HG03095 (cell line): ENCODE measurements around the gene SEC24C.
"Not testable (repeated sequence)": the region's sequence is repeated elsewhere in the genome, so short reads cannot be mapped to it uniquely, and the experiment has no call there.

ENCODE experiments used
- ATAC-seq: cut with Tn5 transposase; IDR thresholded peaks from one replicate; pipeline ENCODE4 v1.9.1; 2021; ENCODE audit warnings: moderate library complexity; ENCODE audit not compliant: unreplicated experiment

Gene SEC24C

DNA sequence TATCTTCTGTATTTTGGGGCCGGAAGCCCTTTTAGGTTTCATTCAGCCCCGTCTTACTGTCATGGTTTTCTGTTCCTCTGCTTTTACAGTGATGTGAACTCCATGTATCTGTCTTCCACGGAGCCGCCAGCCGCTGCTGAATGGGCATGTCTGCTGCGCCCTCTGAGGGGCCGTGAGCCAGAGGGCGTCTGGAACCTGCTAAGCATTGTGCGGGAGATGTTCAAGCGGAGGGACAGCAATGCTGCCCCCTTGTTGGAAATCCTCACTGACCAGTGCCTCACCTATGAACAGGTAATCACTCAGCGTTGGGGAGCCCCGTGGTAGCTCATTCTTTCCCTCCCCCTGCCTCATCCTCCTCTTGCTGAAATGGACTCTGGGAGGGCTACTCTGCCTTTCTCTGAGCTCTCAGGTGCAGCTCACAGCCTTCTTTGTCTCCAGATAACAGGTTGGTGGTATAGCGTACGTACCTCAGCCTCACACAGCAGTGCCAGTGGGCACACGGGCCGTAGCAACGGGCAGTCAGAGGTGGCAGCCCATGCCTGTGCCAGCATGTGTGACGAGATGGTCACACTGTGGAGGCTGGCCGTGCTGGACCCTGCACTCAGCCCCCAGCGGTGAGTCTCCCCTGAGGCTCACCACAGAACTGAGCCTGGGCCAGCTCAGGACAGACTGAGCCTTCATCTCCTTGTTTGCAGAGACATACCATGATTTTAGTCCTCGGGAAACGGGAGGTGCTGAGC, 46.9 kb downstream of the SEC24C start:
- no peak for ATAC-seq

DNA sequence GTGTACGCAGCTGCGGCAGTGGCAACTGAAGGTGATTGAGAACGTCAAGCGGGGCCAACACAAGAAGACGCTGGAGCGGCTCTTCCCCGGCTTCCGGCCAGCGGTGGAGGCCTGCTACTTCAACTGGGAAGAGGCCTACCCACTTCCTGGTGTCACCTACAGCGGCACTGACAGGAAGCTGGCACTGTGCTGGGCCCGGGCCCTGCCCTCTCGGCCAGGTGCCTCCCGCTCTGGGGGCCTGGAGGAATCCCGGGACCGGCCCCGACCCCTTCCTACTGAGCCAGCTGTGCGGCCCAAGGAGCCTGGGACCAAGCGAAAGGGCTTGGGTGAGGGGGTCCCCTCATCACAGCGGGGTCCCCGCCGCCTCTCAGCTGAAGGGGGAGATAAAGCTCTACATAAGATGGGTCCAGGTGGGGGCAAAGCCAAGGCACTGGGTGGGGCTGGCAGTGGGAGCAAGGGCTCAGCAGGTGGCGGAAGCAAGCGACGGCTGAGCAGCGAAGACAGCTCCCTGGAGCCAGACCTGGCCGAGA, 47.8 kb downstream of the SEC24C start:
- ATAC-seq, result no peak

DNA sequence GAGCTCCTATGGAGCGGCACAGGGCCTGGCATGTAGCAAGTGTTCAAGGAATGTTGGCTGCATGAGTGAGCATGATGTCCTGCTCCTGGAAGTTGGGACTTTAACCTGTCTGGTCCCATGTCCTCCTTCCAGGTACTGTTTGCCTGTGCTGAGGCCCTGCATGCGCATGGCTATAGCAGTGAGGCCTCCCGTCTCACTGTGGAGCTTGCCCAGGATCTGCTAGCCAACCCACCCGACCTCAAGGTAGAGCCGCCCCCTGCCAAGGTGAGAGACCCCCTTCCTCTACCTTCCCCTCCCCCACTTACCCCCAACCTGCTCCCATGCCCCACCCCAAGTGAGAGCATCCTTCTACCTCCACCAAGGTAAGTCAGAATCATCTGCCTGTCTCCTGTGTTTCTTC, 49.3 kb downstream of the SEC24C start:
- no peak for ATAC-seq

DNA sequence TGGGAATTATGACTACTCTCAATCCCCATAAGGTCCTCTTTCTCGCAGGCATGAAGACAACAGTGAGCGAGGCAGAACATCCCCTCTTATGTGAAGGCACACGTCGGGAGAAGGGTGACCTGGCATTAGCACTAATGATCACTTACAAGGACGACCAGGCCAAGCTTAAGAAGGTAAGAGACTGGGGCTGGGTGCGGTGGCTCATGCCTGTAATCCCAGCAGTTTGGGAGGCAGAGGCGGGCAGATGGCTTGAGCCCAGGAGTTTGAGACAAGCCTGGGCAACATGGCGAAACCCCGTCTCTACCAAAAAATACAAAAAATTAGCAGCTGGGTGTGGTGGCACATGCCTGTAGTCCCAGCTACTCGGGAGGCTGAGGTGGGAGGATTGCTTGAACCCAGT, 51.3 kb downstream of the SEC24C start:
- not testable (repeated sequence) for ATAC-seq

DNA sequence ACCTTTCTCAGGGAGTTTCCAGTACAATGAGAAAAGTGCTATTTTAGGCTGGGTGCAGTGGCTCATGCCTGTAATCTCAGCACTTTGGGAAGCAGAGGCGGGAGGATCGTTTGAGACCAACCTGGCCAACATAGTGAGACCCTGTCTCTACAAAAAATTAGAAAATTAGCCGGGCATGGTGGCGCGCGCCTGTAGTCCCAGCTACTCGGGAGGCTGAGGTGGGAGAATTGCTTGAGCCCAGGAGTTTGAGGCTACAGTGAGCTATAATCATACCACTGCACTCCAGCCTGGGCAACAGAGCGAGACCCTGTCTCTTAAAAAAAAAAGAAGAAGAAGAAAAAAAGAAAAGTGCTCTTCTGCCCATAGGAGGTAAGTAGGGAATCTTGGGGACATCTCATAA, 51.9 kb downstream of the SEC24C start:
- ATAC-seq, result not testable (repeated sequence)

DNA sequence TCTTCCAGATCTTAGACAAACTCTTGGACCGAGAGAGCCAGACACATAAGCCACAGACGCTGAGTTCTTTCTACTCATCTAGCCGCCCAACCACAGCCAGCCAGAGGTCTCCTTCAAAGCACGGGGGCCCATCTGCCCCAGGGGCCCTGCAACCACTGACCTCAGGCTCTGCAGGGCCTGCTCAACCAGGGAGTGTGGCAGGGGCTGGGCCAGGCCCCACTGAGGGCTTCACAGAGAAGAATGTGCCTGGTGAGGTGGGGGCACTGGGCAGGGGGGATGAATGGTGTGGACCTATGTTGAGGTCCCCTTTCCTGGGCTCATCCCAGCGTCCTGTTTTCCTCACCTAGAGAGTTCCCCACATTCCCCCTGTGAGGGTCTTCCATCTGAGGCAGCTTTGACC, 52.6 kb downstream of the SEC24C start:
- no peak for ATAC-seq

DNA sequence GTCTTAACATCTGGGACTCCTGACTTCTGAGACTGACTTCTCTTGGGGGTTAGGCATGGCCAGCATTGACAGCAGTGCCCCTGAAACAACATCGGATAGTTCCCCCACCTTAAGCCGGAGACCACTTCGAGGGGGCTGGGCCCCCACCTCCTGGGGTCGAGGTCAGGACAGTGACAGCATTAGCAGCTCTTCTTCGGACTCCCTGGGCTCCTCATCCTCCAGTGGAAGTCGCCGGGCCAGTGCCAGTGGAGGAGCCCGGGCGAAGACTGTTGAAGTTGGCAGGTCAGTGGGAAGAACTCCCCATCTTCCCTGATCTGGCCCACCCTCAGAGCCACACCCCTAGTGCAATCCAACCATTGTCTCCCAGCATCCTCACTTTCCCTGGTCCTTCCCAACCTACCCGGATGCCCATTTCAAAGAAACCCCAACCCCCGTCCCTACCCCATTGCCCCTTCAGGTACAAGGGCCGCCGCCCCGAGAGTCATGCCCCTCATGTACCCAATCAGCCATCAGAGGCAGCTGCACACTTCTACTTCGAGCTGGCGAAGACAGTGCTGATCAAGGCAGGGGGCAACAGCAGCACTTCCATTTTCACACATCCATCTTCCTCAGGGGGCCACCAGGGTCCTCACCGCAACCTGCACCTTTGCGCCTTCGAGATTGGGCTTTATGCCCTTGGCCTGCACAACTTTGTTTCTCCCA, 53.3 kb downstream of the SEC24C start:
- no peak for ATAC-seq

DNA sequence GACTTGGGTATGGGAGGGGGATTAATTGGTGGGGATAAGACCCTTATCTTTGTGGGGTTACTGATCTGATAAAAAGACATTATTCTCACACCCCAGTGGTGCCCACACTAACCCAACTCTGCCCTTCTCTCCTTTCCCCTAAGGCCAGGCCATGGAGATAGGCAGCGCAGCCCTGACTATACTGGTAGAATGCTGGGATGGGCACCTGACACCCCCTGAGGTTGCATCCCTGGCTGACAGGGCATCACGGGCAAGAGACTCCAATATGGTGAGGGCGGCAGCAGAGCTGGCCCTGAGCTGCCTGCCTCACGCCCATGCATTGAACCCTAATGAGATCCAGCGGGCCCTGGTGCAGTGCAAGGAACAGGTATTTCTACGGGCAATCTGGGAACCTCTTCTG, 53.9 kb downstream of the SEC24C start:
- no peak for ATAC-seq

DNA sequence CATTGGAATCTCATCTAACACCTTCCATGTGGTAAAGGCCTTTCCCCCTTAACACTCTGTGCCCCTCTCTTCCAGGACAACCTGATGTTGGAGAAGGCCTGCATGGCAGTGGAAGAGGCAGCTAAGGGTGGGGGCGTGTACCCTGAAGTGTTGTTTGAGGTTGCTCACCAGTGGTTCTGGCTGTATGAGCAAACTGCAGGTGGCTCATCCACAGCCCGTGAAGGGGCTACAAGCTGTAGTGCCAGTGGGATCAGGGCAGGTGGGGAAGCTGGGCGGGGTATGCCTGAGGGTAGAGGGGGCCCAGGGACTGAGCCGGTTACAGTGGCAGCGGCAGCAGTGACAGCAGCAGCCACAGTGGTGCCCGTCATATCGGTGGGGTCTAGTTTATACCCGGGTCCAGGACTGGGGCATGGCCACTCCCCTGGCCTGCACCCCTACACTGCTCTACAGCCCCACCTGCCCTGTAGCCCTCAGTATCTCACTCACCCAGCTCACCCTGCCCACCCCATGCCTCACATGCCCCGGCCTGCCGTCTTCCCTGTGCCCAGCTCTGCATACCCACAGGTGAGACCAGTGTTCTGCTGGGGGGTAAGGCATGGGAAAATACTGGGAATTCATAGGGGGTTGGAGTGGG, 54.9 kb downstream of the SEC24C start:
- ATAC-seq, result no peak

DNA sequence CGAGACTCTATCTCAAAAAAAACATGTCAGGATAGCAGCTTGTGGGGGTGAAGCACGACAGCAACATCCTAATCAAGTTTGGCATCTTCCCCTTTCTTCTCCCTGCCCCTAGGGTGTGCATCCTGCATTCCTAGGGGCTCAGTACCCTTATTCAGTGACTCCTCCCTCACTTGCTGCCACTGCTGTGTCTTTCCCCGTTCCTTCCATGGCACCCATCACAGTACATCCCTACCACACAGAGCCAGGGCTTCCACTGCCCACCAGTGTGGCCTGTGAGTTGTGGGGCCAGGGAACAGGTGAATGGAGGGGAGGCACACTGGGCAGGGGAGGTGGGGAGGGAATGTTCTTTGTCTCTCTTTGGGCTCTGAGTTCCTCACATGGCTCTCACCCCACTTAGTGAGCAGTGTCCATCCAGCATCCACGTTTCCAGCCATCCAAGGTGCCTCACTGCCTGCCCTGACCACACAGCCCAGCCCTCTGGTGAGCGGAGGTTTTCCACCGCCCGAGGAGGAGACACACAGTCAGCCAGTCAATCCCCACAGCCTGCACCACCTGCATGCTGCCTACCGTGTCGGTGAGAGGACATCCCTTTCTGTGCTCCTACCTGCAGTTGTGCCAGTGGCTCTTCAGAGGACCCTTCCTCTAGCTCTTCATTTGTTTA, 55.9 kb downstream of the SEC24C start:
- no peak for ATAC-seq

DNA sequence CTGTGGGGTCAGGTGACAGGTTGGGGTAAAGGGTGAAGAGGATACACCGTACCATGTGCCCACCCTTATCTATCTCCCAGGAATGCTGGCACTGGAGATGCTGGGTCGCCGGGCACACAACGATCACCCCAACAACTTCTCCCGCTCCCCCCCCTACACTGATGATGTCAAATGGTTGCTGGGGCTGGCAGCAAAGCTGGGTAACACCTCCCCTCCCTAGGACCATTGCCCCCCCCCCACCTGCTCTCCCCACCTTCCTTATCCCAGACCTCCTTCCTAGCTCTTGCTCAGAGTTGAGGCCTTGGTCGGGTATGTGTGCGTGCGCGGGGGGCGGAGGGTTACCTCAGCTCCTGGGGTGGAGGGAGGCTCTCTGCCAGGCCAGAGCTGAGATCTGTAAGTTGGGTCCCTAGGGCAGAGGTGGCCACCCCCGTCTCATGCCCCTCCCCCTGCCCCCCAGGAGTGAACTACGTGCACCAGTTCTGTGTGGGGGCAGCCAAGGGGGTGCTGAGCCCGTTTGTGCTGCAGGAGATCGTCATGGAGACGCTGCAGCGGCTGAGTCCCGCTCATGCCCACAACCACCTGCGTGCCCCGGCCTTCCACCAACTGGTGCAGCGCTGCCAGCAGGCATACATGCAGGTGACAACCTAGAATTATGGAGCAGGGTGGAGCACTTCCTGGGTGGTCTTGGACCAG, 56.5 kb downstream of the SEC24C start:
- ATAC-seq, result no peak

DNA sequence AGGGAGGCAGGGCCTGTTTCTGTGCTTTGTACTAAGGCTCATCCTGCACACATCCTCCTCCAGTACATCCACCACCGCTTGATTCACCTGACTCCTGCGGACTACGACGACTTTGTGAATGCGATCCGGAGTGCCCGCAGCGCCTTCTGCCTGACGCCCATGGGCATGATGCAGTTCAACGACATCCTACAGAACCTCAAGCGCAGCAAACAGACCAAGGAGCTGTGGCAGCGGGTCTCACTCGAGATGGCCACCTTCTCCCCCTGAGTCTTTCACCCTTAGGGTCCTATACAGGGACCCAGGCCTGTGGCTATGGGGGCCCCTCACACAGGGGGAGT, 57.0 kb downstream of the SEC24C start:
- no peak for ATAC-seq

DNA sequence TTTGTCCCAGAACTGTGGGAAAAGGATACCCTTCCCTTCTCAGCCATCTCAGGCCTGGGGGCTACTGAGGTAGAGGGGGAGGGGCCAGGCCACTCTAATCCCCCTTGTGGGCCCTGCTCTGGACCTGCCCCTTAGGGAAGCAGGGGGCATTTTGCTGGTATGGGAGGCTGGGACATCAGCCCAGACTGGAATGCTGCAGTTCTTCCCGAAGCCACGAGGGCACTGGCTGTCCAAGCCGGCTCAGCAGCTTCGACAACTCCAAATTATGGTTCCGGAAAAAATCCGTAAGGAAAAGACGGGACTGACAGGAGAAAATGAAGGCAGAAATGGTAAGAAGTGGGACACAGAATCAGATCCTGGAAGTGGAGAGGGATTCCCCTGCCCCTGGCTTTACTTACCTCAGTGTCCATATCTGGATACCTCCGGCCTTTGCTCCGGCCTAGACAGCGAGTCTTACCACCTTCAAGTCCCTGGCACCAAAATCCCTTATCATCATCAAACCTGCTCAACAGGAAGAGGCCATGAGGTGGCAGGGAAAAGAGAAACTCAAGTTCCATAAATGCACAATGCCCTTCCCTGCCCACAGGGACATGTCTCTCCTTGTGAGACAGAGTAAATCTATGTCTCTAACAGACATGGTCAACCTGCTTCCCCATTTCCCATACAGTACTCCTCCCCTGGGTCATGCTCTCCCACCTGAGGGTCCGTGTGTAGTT, 58.3 kb downstream of the SEC24C start:
- no peak for ATAC-seq

DNA sequence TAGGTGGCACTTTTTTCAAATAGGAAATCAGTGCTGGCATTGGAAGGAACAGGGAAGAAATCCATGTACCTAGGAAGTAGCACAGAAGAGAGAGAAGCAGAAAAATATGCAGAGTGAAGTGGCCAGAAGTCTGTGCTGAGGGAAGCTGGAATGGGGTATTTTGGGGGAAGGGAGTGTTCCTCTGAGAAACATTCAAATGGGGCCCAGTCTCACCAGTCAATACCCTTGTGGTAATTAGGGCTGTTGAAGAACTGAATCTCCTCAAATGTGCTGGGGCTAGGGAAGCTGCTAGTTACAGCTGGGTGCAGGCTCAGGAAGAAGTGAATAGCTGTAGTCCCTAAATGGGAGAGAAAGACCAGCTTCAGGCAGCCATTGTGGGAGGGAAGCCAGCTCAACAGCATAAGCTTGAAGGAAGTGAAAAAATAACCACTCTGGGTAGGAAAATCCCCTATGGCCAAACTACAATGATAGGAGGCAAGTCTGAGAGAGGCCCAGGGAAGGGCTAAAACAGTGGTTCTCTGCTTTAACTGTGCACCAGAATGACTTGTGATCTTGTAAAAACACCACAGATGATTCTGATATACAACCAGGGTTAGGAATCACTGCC, 59.6 kb downstream of the SEC24C start:
- ATAC-seq, result peak; percentile 79

DNA sequence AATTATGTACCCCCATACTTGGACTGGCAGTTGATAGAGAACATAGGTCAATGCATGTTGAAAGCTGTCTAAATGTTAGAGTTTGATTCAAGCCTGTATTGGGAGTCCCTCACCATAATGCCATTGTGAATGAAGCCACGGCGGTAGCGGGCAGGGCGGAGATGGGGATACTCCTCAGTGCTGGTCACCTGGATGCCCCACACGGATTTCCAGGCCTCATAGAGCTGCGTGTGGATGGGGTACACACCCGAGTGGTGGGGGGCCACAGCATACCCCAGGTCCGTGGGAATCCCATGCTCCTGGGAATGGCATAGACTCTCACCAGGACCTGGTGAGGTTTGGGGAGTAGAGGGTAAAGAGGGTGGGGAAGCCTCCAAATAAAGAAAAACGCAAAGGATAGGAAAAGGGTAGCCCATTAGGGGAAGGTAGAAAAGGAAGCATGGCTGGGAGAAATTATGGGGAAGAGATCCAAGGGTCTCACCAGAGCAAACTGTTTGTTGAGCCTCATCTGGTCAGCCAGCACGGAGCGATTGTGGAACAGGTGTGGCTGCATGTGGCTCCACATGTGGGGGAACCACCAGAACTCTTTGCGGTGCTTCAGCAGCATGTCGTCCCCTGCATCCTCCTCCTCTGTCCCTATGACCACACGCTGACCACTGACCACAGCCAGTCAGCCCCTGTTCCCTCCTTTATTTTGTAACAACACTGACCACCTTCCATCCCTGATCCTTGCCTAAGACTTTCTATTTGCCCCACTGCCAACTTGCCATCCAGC, 62.2 kb downstream of the SEC24C start:
- no peak for ATAC-seq

DNA sequence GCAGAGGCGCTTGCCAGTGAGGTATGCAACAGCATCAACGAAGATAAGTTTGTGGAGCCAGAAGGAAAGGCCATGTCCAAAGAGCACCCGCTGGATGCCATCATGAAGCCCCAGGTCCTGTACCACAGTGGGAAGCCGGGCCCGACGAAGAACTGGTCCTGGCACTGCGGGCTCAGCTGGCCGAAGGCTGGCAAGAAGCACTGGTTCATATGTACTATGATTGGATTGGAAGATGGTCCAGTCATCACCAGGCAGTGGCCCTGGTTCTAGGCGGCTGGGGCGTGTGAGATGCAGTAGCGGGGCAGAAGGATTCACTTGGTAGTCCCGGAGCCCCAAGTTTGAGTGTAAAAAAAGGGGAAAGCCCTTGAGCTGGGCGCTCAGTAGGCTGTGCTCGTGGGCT, 63.3 kb downstream of the SEC24C start:
- ATAC-seq, result no peak

DNA sequence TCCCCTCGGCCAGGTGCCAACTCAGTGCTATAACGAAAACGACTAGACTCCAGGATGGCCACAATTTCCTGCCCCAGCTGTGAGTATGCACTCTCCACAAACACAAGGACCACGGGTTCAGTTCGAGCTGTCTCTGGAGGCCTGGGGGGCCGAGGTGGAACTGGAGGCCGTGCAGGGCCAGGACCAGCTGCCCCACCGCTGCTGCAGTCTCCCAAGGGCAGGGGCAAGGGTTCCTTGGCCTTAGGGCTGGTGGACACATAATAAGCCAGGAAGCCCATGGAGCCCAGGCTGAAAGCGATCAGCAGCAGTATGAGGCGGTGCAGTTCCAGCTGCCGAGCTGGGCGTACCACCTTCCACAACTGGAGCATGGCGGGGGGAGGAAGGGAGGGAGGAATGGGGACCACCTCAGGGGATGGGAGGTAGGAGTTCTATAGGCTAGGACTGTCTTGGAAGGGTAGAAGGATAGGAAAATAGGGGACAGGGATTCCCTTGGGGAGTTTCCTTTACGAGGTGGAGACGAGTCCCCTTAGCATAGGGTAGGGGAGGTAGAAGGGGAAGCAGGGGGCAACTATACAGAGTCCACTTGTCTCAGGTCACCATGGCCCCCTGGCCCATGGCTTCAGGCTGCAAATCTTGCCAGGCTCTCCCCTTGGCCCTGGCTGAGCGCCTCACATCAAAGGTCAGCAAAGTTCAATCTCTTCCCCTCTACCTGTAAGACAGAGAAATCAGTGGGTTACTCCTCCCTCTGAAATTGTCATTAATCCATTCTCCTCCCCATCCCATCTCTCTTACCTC, 64.0 kb downstream of the SEC24C start:
- no peak for ATAC-seq

DNA sequence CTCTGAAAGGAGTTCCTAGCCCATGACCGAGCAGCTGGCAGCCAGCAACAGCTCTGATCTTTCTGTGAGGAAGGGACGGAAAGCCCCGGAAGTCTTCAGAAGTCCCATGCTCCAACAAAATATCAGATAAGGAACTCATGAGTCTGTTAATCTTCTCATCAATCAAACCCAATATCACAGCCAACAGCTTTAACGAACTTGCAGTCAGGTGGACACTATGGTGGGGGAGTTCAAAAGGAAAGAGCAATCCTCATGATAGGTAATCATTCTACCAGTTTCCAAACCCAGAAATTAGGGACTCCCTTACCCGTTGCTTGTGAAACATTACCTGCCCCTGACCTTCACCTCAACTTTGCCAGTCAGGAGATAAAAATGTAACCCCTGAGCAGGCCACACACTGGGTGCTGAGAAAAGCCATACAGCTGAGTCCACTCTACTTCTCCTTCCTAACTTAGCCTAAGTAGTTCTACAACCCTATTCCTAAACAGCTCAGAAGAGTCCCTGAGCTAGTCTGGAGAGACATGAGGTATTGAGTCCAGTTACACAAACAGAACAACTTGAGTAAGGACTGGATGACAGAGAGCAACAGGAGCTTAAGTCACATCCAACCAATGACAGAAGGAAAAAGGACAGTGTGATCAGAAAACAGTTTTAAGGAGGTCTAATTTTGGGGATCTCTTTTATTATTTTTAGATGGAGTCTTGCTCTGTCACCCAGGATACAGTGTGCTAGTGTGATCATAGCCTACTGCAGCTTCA, 65.1 kb downstream of the SEC24C start:
- ATAC-seq, result no peak
